Naive B cell (primary cell): ENCODE data around the gene TAS2R1. TPM values are rescaled to one million over a fixed set of nuclear protein-coding genes. Genes with fewer than 3 reads are reported as not detected.
"Not testable (repeated sequence)": the region's sequence is repeated elsewhere in the genome, so short reads cannot be mapped to it uniquely, and the experiment has no call there.

Source experiments
- ATAC-seq, 2 donors: fragments of 150-1000 bp; cut with Tn5 transposase; 2 replicates each; pipeline ENCODE4 v1.10.0; 2021; ENCODE audit warnings: low read depth in 2 of 2, mild to moderate bottlenecking in 2 of 2, moderate library complexity in 2 of 2
- DNase-seq: peaks from one replicate; pipeline ENCODE4 v3.0.0; 2022
- H3K27ac Mint-ChIP-seq, 6 donors: one replicate each; pipeline ENCODE4 v1.8.0; 2020 to 2022; ENCODE audit warnings: mild to moderate bottlenecking in 6 of 6, mixed read lengths in 6 of 6, moderate library complexity in 5 of 6, inconsistent platforms in 2 of 6
- H3K27me3 Mint-ChIP-seq, 3 donors: one replicate each; pipeline ENCODE4 v1.8.0; 2021 to 2022; ENCODE audit warnings: mixed read lengths in 3 of 3, mild to moderate bottlenecking in 1 of 3
- H3K36me3 Mint-ChIP-seq, 2 donors: one replicate each; pipeline ENCODE4 v1.8.0; 2020 to 2022; ENCODE audit warnings: mixed read lengths in 2 of 2, inconsistent platforms in 1 of 2, mild to moderate bottlenecking in 1 of 2
- H3K4me1 Mint-ChIP-seq, 3 donors: one replicate each; pipeline ENCODE4 v1.8.0; 2020 to 2022; ENCODE audit warnings: mixed read lengths in 3 of 3, inconsistent platforms in 1 of 3, mild to moderate bottlenecking in 1 of 3, moderate library complexity in 1 of 3
- H3K4me3 Mint-ChIP-seq, 8 donors: one replicate each; pipeline ENCODE4 v1.8.0; 2020 to 2022; ENCODE audit warnings: mild to moderate bottlenecking in 8 of 8, mixed read lengths in 8 of 8, moderate library complexity in 8 of 8, inconsistent platforms in 2 of 8
- H3K9me3 Mint-ChIP-seq, 7 donors: one replicate each; pipeline ENCODE4 v1.8.0; 2020 to 2022; ENCODE audit warnings: mixed read lengths in 7 of 7, mild to moderate bottlenecking in 5 of 7, inconsistent platforms in 2 of 7, moderate library complexity in 1 of 7
- polyA plus RNA-seq, 6 donors: library from polyadenylated mRNA; unstranded; fragments of 300-500 nt; fragmentation: Illumina TruSeq; gene quantifications; one replicate each; pipeline ENCODE4 v1.2.3, GENCODE V29; 2021; ENCODE audit warnings: low read depth in 6 of 6

TAS2R1 gene
- polyA plus RNA-seq, 6 donors from 2014 or later = not detected

DNA sequence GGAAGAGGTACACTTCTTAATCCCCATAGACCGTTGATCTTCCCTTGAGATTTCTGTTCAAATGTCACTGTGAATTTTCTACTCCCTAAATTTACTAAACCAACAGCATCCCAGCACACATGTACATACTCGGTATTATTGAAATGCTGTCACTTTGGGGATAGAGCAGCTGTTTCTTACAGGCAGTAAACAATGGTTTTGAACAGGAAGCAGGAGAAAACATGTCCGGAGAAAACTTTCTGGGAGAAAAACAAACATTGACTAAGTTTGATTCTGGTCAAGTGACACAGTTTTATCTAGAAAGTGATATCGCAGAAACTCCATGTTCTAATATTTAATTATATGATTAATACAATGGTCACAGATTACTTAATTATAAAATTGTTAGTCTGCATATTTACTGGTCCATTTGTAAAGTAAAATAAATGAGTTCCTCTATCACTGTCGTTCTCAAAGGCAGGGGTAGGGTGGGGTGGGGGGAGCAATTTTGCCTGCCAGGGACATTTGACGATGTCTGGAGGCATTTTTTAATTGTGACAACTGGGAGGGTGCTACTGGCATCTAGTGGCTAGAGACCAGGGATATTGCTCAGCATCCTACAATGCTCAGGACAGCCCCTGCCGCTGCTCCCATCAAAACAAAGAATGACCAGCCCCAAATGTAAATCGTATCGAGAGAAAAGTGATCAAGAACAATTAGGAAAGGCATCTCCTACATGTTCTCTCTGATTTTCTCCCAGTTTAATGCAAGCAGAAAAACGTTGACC is 12.2 kb downstream of the TAS2R1 start:
- no peak overlapping the region for H3K27ac Mint-ChIP-seq
- H3K36me3 Mint-ChIP-seq = no peaks in the 10 kb centered on the region
- peaks cover 0 to 4% (median 0%) of the 10 kb centered on the region in 3 donors for H3K27me3 Mint-ChIP-seq
- DNase-seq (no peak), ATAC-seq (no peak)
- peaks cover 0 to 14% (median 2%) of the 10 kb centered on the region in 7 donors for H3K9me3 Mint-ChIP-seq
- no peaks in the 10 kb centered on the region for H3K4me1 Mint-ChIP-seq
- no peak overlapping the region for H3K4me3 Mint-ChIP-seq

- Mint-ChIP-seq H3K27ac (peak overlapping the region in 1 of 6 donors; percentile 3), H3K9me3 (peaks cover 0 to 10% (median 4%) of the 10 kb centered on the region in 7 donors), H3K27me3 (no peaks in the 10 kb centered on the region), H3K4me1 (no peaks in the 10 kb centered on the region), H3K36me3 (no peaks in the 10 kb centered on the region), H3K4me3 (no peak overlapping the region)
- DNase-seq (no peak), ATAC-seq (no peak)
Measured at GRCh38 chr5:9617221-9617620, 12.9 kb downstream of the TAS2R1 start.

GRCh38 chr5:9615331-9615730 is 14.8 kb downstream of the TAS2R1 start:
- Mint-ChIP-seq H3K27ac (no peak overlapping the region), H3K9me3 (peaks cover 4 to 21% (median 7%) of the 10 kb centered on the region in 7 donors), H3K4me1 (no peaks in the 10 kb centered on the region), H3K36me3 (no peaks in the 10 kb centered on the region), H3K4me3 (no peak overlapping the region), H3K27me3 (no peaks in the 10 kb centered on the region)
- no peak for DNase-seq
- no peak for ATAC-seq

- Mint-ChIP-seq H3K36me3 (no peaks in the 10 kb centered on the region), H3K27me3 (no peaks in the 10 kb centered on the region), H3K4me3 (no peak overlapping the region), H3K27ac (no peak overlapping the region), H3K4me1 (no peaks in the 10 kb centered on the region), H3K9me3 (peaks cover 2 to 21% (median 6%) of the 10 kb centered on the region in 7 donors)
- DNase-seq = no peak
- ATAC-seq = no peak
Measured at GRCh38 chr5:9613360-9613759, 16.8 kb downstream of the TAS2R1 start.

DNA sequence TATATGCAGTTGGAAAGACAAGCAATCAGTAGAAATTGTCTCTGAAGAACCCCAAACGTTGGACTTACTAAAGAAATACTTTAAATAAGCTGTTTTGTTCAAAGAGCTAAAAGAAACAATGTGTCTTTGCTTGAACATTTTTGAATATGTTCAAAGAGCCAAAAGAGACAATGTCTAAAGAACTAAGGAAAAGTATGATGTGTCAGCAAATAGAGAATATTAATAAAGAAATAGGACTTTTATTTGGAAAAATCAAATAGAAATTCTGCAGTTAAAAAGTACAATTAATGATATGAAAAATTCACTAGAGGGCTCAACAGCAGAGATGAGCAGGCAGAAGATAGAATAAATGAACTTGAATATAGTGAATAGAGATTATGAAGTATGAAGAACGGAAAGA is 19.2 kb downstream of the TAS2R1 start:
- Mint-ChIP-seq H3K4me1 (no peaks in the 10 kb centered on the region), H3K27ac (no peak overlapping the region), H3K9me3 (peaks cover 2 to 21% (median 7%) of the 10 kb centered on the region in 7 donors), H3K4me3 (no peak overlapping the region), H3K27me3 (no peaks in the 10 kb centered on the region), H3K36me3 (no peaks in the 10 kb centered on the region)
- ATAC-seq (no peak), DNase-seq (no peak)

DNA sequence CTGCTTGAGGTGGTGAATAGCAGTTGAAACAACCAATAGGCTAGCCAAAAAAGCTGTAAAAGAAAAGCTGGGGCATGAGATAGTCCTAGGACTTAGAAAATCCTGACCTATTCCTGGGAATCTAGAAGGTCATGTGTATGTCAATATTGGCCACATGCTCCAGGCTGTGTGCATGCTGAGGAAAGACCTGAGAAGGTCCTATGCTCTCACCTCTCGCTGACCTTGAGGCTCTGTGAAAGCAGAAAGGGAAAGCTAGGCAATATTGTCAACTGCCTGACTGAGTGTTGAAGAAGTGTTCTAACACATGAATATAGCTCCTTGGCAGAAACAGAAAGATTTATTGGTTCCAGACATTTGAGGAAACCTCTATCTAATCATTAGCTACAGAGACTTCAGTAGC is 19.8 kb downstream of the TAS2R1 start:
- Mint-ChIP-seq H3K9me3 (peaks cover 2 to 21% (median 8%) of the 10 kb centered on the region in 7 donors), H3K27ac (no peak overlapping the region)

GRCh38 chr5:9608093-9608492 is 22.1 kb downstream of the TAS2R1 start:
- ATAC-seq (no peak), DNase-seq (no peak)
- H3K9me3 Mint-ChIP-seq = peaks cover 0 to 21% (median 11%) of the 10 kb centered on the region in 7 donors
- no peak overlapping the region for H3K27ac Mint-ChIP-seq
- H3K36me3 Mint-ChIP-seq = no peaks in the 10 kb centered on the region
- no peaks in the 10 kb centered on the region for H3K4me1 Mint-ChIP-seq
- no peak overlapping the region for H3K4me3 Mint-ChIP-seq
- H3K27me3 Mint-ChIP-seq = no peaks in the 10 kb centered on the region

More for the DNA sequence above, 19.8 kb downstream of the TAS2R1 start:
- DNase-seq (no peak), ATAC-seq (no peak)
- H3K27me3 Mint-ChIP-seq = no peaks in the 10 kb centered on the region
- no peaks in the 10 kb centered on the region for H3K4me1 Mint-ChIP-seq
- no peaks in the 10 kb centered on the region for H3K36me3 Mint-ChIP-seq
- H3K4me3 Mint-ChIP-seq = no peak overlapping the region

GRCh38 chr5:9605041-9605838 is 24.9 kb downstream of the TAS2R1 start:
- no peak for ATAC-seq
- Mint-ChIP-seq H3K27ac (no peak overlapping the region), H3K4me3 (no peak overlapping the region), H3K27me3 (no peaks in the 10 kb centered on the region), H3K4me1 (no peaks in the 10 kb centered on the region), H3K36me3 (no peaks in the 10 kb centered on the region), H3K9me3 (peaks cover 0 to 9% (median 5%) of the 10 kb centered on the region in 7 donors)
- DNase-seq = no peak

- Mint-ChIP-seq H3K9me3 (peaks cover 0 to 9% (median 5%) of the 10 kb centered on the region in 7 donors), H3K36me3 (no peaks in the 10 kb centered on the region)
- no peak for ATAC-seq
Measured at GRCh38 chr5:9604416-9604815, 25.7 kb downstream of the TAS2R1 start.

DNA sequence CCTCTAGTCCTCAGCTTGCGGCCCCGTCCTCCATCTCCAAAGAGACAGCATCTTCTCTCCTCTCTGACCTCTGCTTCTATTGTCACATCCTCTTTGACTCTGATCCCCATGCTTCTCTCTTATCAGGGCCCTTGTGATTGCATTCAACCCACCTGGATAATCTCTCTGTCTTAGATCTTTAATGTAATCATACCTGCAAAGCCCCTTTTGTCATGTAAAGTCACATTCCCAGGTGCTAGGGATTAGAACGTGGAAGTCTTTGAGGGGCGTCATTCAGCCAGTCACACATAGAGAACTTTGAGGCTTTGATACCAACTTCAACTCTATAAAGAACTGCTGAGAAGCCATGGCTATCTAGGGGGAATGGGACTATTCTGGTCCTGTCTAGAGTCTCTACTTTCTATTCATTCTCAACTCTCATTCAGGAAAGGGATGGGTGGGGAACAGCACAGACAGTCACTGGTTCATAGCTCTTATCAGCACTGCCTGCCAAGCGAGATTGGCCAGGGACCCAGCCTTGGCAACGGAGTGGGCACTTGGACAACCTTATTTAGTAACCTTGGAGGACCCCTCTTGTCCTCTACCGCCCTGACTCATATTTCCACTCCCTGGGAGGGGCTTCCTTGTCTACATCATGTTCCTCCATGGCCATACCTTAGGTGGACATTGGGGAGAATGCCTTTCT is 29.0 kb downstream of the TAS2R1 start:
- H3K36me3 Mint-ChIP-seq = no peaks in the 10 kb centered on the region
- no peaks in the 10 kb centered on the region for H3K4me1 Mint-ChIP-seq
- no peak for ATAC-seq
- no peaks in the 10 kb centered on the region for H3K27me3 Mint-ChIP-seq
- H3K4me3 Mint-ChIP-seq = no peak overlapping the region
- H3K27ac Mint-ChIP-seq = no peak overlapping the region
- no peak for DNase-seq
- peaks cover 0 to 13% (median 5%) of the 10 kb centered on the region in 7 donors for H3K9me3 Mint-ChIP-seq

More at GRCh38 chr5:9604416-9604815, 25.7 kb downstream of the TAS2R1 start:
- no peak for DNase-seq
- Mint-ChIP-seq H3K27me3 (no peaks in the 10 kb centered on the region), H3K4me1 (no peaks in the 10 kb centered on the region), H3K4me3 (no peak overlapping the region), H3K27ac (no peak overlapping the region)

GRCh38 chr5:9599391-9599790 is 30.8 kb downstream of the TAS2R1 start:
- Mint-ChIP-seq H3K27ac (no peak overlapping the region), H3K4me3 (no peak overlapping the region), H3K27me3 (no peaks in the 10 kb centered on the region), H3K4me1 (no peaks in the 10 kb centered on the region), H3K36me3 (no peaks in the 10 kb centered on the region), H3K9me3 (peaks cover 0 to 13% (median 2%) of the 10 kb centered on the region in 7 donors)
- no peak for DNase-seq
- no peak for ATAC-seq

- H3K9me3 Mint-ChIP-seq, H3K27ac Mint-ChIP-seq, H3K36me3 Mint-ChIP-seq, H3K4me1 Mint-ChIP-seq, H3K4me3 Mint-ChIP-seq, DNase-seq, ATAC-seq, H3K27me3 Mint-ChIP-seq: not testable (repeated sequence)
Measured at GRCh38 chr5:9598329-9598728, 31.8 kb downstream of the TAS2R1 start.

GRCh38 chr5:9597322-9597721 is 32.8 kb downstream of the TAS2R1 start:
- not testable (repeated sequence) for DNase-seq, H3K27ac Mint-ChIP-seq, H3K4me3 Mint-ChIP-seq, ATAC-seq, H3K36me3 Mint-ChIP-seq, H3K9me3 Mint-ChIP-seq, H3K27me3 Mint-ChIP-seq, H3K4me1 Mint-ChIP-seq
